ENCODE results near the gene MED17.

DNA sequence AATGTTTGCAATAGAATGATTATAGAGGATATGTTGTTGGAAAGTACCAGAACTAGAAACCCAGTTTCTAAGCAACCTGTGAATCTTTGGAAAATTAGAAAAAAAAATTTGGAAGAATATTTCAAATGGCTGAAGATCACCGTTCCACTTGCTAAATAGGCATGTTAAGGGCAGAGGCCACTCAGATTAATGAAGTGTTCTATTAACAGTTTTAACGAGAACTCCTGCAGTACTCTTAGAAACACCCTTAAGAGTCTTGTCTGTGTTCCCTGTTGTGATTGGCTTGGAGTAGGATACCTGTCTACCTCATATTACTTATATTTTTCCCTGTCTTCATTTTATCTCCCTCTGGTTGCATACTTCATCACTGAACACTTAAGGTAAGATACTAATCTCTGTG, 38.0 kb upstream of the MED17 start:
- TF ChIP-seq, protein P1, sequence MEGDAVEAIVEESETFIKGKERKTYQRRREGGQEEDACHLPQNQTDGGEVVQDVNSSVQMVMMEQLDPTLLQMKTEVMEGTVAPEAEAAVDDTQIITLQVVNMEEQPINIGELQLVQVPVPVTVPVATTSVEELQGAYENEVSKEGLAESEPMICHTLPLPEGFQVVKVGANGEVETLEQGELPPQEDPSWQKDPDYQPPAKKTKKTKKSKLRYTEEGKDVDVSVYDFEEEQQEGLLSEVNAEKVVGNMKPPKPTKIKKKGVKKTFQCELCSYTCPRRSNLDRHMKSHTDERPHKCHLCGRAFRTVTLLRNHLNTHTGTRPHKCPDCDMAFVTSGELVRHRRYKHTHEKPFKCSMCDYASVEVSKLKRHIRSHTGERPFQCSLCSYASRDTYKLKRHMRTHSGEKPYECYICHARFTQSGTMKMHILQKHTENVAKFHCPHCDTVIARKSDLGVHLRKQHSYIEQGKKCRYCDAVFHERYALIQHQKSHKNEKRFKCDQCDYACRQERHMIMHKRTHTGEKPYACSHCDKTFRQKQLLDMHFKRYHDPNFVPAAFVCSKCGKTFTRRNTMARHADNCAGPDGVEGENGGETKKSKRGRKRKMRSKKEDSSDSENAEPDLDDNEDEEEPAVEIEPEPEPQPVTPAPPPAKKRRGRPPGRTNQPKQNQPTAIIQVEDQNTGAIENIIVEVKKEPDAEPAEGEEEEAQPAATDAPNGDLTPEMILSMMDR (IDR thresholded peaks at IDR 0.05 in 8 of 11, conservative IDR thresholded peaks at IDR 0.05 in 3 of 11), result no peak
- no peak for TF ChIP-seq POLR2A (IDR thresholded peaks at IDR 0.05)
